Mesothelial cell of epicardium (in vitro differentiated cells): Measurements from ENCODE around the gene ANKLE2. TPM values are rescaled to one million over a fixed set of nuclear protein-coding genes. Genes with fewer than 3 reads are reported as not detected.

Experiments
- DNase-seq, 2 experiments: peaks; one replicate each; pipeline ENCODE4 v3.0.0; 2021; ENCODE audit warnings: low spot score in 2 of 2; ENCODE audit not compliant: unreplicated experiment in 2 of 2
- H3K27ac Mint-ChIP-seq: 2 replicates; pipeline ENCODE4 v1.8.0; 2021; ENCODE audit warnings: mixed read lengths
- H3K27me3 Mint-ChIP-seq: 2 replicates; pipeline ENCODE4 v1.8.0; 2021; ENCODE audit warnings: low read depth, mixed read lengths
- H3K36me3 Mint-ChIP-seq: 2 replicates; pipeline ENCODE4 v1.8.0; 2021; ENCODE audit warnings: mixed read lengths
- H3K4me1 Mint-ChIP-seq: 2 replicates; pipeline ENCODE4 v1.8.0; 2021; ENCODE audit warnings: mixed read lengths
- H3K4me3 Mint-ChIP-seq: 2 replicates; pipeline ENCODE4 v1.8.0; 2021; ENCODE audit warnings: mild to moderate bottlenecking, moderate library complexity, mixed read lengths
- H3K9me3 Mint-ChIP-seq: 2 replicates; pipeline ENCODE4 v1.8.0; 2021; ENCODE audit warnings: mixed read lengths
- CTCF ChIP-seq: fragments of 200-600 bp; sonication (generic); IDR thresholded peaks from one replicate; pipeline ENCODE4 v1.5.0; 2021; ENCODE audit warnings: antibody characterized with exemption; ENCODE audit not compliant: unreplicated experiment
- total RNA-seq: library from RNA; stranded (reverse); gene quantifications from 3 replicates; pipeline ENCODE4 v1.2.1, GENCODE V29; 2021

ANKLE2 gene
- total RNA-seq, 1 donor from 2014 or later: 98.9 TPM

- Mint-ChIP-seq H3K27me3 (no peaks in the 10 kb centered on the region), H3K9me3 (peaks cover 4% of the 10 kb centered on the region), H3K36me3 (peaks cover 57% of the 10 kb centered on the region), H3K4me1 (no peaks in the 10 kb centered on the region), H3K27ac (no peak overlapping the region), H3K4me3 (no peak overlapping the region)
- TF ChIP-seq CTCF: no peak
- DNase-seq: no peak
Measured at GRCh38 chr12:132739600-132740312, 21.9 kb downstream of the ANKLE2 start.

- Mint-ChIP-seq H3K27me3 (no peaks in the 10 kb centered on the region), H3K27ac (no peak overlapping the region), H3K4me1 (no peaks in the 10 kb centered on the region), H3K4me3 (no peak overlapping the region), H3K36me3 (peaks cover 59% of the 10 kb centered on the region), H3K9me3 (no peaks in the 10 kb centered on the region)
- TF ChIP-seq CTCF: no peak
- no peak for DNase-seq
Measured at GRCh38 chr12:132736913-132737312, 24.7 kb downstream of the ANKLE2 start.

GRCh38 chr12:132736378-132736777 is 25.3 kb downstream of the ANKLE2 start:
- no peaks in the 10 kb centered on the region for H3K27me3 Mint-ChIP-seq
- H3K27ac Mint-ChIP-seq: no peak overlapping the region
- H3K36me3 Mint-ChIP-seq: peaks cover 60% of the 10 kb centered on the region
- H3K4me3 Mint-ChIP-seq: no peak overlapping the region
- H3K9me3 Mint-ChIP-seq: no peaks in the 10 kb centered on the region
- DNase-seq: no peak
- TF ChIP-seq CTCF: no peak
- H3K4me1 Mint-ChIP-seq: no peaks in the 10 kb centered on the region

GRCh38 chr12:132735496-132735895 is 26.1 kb downstream of the ANKLE2 start:
- no peak for DNase-seq
- Mint-ChIP-seq H3K27ac (no peak overlapping the region), H3K4me1 (no peaks in the 10 kb centered on the region), H3K9me3 (no peaks in the 10 kb centered on the region), H3K4me3 (no peak overlapping the region), H3K36me3 (peaks cover 67% of the 10 kb centered on the region), H3K27me3 (no peaks in the 10 kb centered on the region)
- TF ChIP-seq CTCF: no peak

- no peak for DNase-seq
- TF ChIP-seq CTCF: no peak
- Mint-ChIP-seq H3K4me3 (no peak overlapping the region), H3K9me3 (no peaks in the 10 kb centered on the region), H3K36me3 (peaks cover 67% of the 10 kb centered on the region), H3K4me1 (no peaks in the 10 kb centered on the region), H3K27ac (no peak overlapping the region), H3K27me3 (no peaks in the 10 kb centered on the region)
Measured at GRCh38 chr12:132734206-132734605, 27.4 kb downstream of the ANKLE2 start.
